CD1c-positive myeloid dendritic cell (primary cell): ENCODE data around the gene RABL6.
"Not testable (repeated sequence)": the region's sequence is repeated elsewhere in the genome, so short reads cannot be mapped to it uniquely, and the experiment has no call there.

Source experiments
- DNase-seq: peaks from one replicate; pipeline ENCODE4 v3.0.0-alpha.2; 2016; ENCODE audit errors: extremely low spot score

Gene RABL6

GRCh38 chr9:136835932-136836904 lies 28.5 kb downstream of the RABL6 start:
- no peak for DNase-seq

GRCh38 chr9:136837146-136837855 lies 29.6 kb downstream of the RABL6 start:
- DNase-seq = no peak

- not testable (repeated sequence) for DNase-seq
Measured at GRCh38 chr9:136837856-136838277, 30.1 kb downstream of the RABL6 start.

- DNase-seq = no peak
Measured at GRCh38 chr9:136838314-136839228, 30.8 kb downstream of the RABL6 start.

- DNase-seq = no peak
Measured at GRCh38 chr9:136839229-136840139, 31.7 kb downstream of the RABL6 start.

GRCh38 chr9:136840140-136840876 lies 32.6 kb downstream of the RABL6 start:
- no peak for DNase-seq

GRCh38 chr9:136840877-136841645 lies 33.3 kb downstream of the RABL6 start:
- DNase-seq = peak; percentile 8

GRCh38 chr9:136841646-136842379 lies 34.1 kb downstream of the RABL6 start:
- DNase-seq = not testable (repeated sequence)

- DNase-seq = peak; percentile 82
Measured at GRCh38 chr9:136842380-136842948, 34.7 kb downstream of the RABL6 start, which contains the start of gene AJM1. TSS of gene AJM1 (plus strand) at chr9:136842478. CDS start at chr9:136844415, 1,937 bp downstream.

- not testable (repeated sequence) for DNase-seq
Measured at GRCh38 chr9:136843159-136843800, 35.5 kb downstream of the RABL6 start.

GRCh38 chr9:136843801-136844740 lies 36.3 kb downstream of the RABL6 start:
- peak; percentile 29 for DNase-seq

GRCh38 chr9:136844761-136845464 lies 37.2 kb downstream of the RABL6 start:
- peak; percentile 11 for DNase-seq

GRCh38 chr9:136845465-136846260 lies 37.9 kb downstream of the RABL6 start:
- DNase-seq = no peak

- DNase-seq = peak; percentile 23
Measured at GRCh38 chr9:136846376-136847087, 38.8 kb downstream of the RABL6 start.
